Vagina (tissue), 2 donors: Measurements from ENCODE around the gene CDK15. TPM values are rescaled to one million over a fixed set of nuclear protein-coding genes. Genes with fewer than 3 reads are reported as not detected.

ENCODE experiments used
- DNase-seq, 2 donors: peaks; one replicate each; pipeline ENCODE4 v3.0.0-alpha.2; 2017; ENCODE audit errors: extremely low spot score in 2 of 2
- H3K27ac ChIP-seq: fragments of 200-600 bp; sonication (generic); one replicate; pipeline ENCODE4 v1.5.1; 2019
- H3K27me3 ChIP-seq: fragments of 200-600 bp; sonication (generic); one replicate; pipeline ENCODE4 v1.5.1; 2019
- H3K36me3 ChIP-seq, 2 donors: fragments of 200-600 bp; sonication (generic); one replicate each; pipeline ENCODE4 v1.5.1; 2017 to 2019
- H3K4me1 ChIP-seq: fragments of 200-600 bp; sonication (generic); one replicate; pipeline ENCODE4 v1.5.1; 2019
- H3K4me3 ChIP-seq, 2 donors: fragments of 200-600 bp; sonication (generic); 1 replicate in 1 of 2; 2 replicates in 1 of 2; pipeline ENCODE4 v1.5.1; 2016 to 2019
- H3K9me3 ChIP-seq: fragments of 200-600 bp; sonication (generic); one replicate; pipeline ENCODE4 v1.5.1; 2019
- CTCF ChIP-seq, 3 experiments: fragments of 450-650 bp in 2 of 3; fragments of 200-600 bp in 1 of 3; sonication (generic) in 1 of 3; IDR thresholded peaks; one replicate each; pipeline ENCODE4 v1.5.1; 2017 to 2019; ENCODE audit warnings: antibody characterized with exemption in 3 of 3, mild to moderate bottlenecking in 2 of 3, moderate library complexity in 2 of 3
- POLR2A ChIP-seq, 2 donors: fragments of 450-650 bp; IDR thresholded peaks; one replicate each; pipeline ENCODE4 v1.6.1; 2017; ENCODE audit warnings: antibody characterized with exemption in 2 of 2, mild to moderate bottlenecking in 2 of 2, moderate library complexity in 2 of 2
- POLR2AphosphoS5 ChIP-seq, 2 donors: sonication (generic); formaldehyde crosslinking; IDR thresholded peaks; one replicate each; pipeline ENCODE4 v1.9.0; 2017; ENCODE audit warnings: antibody characterized with exemption in 2 of 2, mild to moderate bottlenecking in 2 of 2, low read depth in 1 of 2; ENCODE audit not compliant: insufficient read depth in 1 of 2
- intact Hi-C: fragments of 100-400 bp; cut with DNase I; formaldehyde crosslinking; loops from one replicate; pipeline ENCODE4 v1.15.1; 2023
- total RNA-seq: library from RNA; depleted of rRNA; stranded (reverse); fragments of >200 nt; gene quantifications from one replicate; pipeline ENCODE4 v1.2.3, GENCODE V29; 2016

CDK15 gene
- total RNA-seq, 1 donor from 2014 or later, result not detected

- Histone ChIP-seq H3K27me3 (no peaks in the 10 kb centered on the region), H3K4me1 (no peaks in the 10 kb centered on the region), H3K4me3 (no peak overlapping the region), H3K36me3 (no peaks in the 10 kb centered on the region), H3K27ac (no peak overlapping the region), H3K9me3 (no peaks in the 10 kb centered on the region)
- TF ChIP-seq POLR2A (IDR thresholded peaks at IDR 0.05) (no peak), CTCF (IDR thresholded peaks at IDR 0.05) (no peak), POLR2AphosphoS5 (IDR thresholded peaks at IDR 0.05; ENCODE audit: insufficient read depth in 1 of 2, low read depth in 1 of 2) (no peak)
- no peak for DNase-seq
- intact Hi-C loops, result no loop called here
Measured at GRCh38 chr2:201918616-201919307, 112.4 kb downstream of the CDK15 start.

- no peaks in the 10 kb centered on the region for H3K36me3 ChIP-seq
- intact Hi-C loops, result no loop called here
- DNase-seq, result no peak
- H3K4me3 ChIP-seq, result no peak overlapping the region
- H3K27me3 ChIP-seq, result no peaks in the 10 kb centered on the region
- H3K9me3 ChIP-seq, result no peaks in the 10 kb centered on the region
- H3K27ac ChIP-seq, result no peak overlapping the region
- no peak for TF ChIP-seq POLR2AphosphoS5 (IDR thresholded peaks at IDR 0.05; ENCODE audit: insufficient read depth in 1 of 2, low read depth in 1 of 2)
- H3K4me1 ChIP-seq, result no peaks in the 10 kb centered on the region
Measured at GRCh38 chr2:201919308-201919634, 112.9 kb downstream of the CDK15 start.

GRCh38 chr2:201923436-201924328, 117.3 kb downstream of the CDK15 start:
- TF ChIP-seq POLR2A (IDR thresholded peaks at IDR 0.05) (no peak), CTCF (IDR thresholded peaks at IDR 0.05) (no peak), POLR2AphosphoS5 (IDR thresholded peaks at IDR 0.05; ENCODE audit: insufficient read depth in 1 of 2, low read depth in 1 of 2) (no peak)
- no peaks in the 10 kb centered on the region for H3K36me3 ChIP-seq
- no peaks in the 10 kb centered on the region for H3K4me1 ChIP-seq
- no peak overlapping the region for H3K27ac ChIP-seq
- H3K4me3 ChIP-seq, result no peak overlapping the region
- H3K9me3 ChIP-seq, result no peaks in the 10 kb centered on the region
- DNase-seq, result no peak
- intact Hi-C loops, result no loop called here
- H3K27me3 ChIP-seq, result no peaks in the 10 kb centered on the region

- no peaks in the 10 kb centered on the region for H3K9me3 ChIP-seq
- H3K36me3 ChIP-seq, result no peaks in the 10 kb centered on the region
- H3K27ac ChIP-seq, result no peak overlapping the region
- TF ChIP-seq POLR2A (IDR thresholded peaks at IDR 0.05), result no peak
- no peak for TF ChIP-seq CTCF (IDR thresholded peaks at IDR 0.05)
- no peak for TF ChIP-seq POLR2AphosphoS5 (IDR thresholded peaks at IDR 0.05; ENCODE audit: insufficient read depth in 1 of 2, low read depth in 1 of 2)
- intact Hi-C loops, result no loop called here
- no peak for DNase-seq
- no peak overlapping the region for H3K4me3 ChIP-seq
- no peaks in the 10 kb centered on the region for H3K27me3 ChIP-seq
- H3K4me1 ChIP-seq, result no peaks in the 10 kb centered on the region
Measured at GRCh38 chr2:201924453-201924852, 118.1 kb downstream of the CDK15 start.

- no peak for DNase-seq
- no peak overlapping the region for H3K27ac ChIP-seq
- no peaks in the 10 kb centered on the region for H3K27me3 ChIP-seq
- no peaks in the 10 kb centered on the region for H3K9me3 ChIP-seq
- H3K36me3 ChIP-seq, result no peaks in the 10 kb centered on the region
- TF ChIP-seq POLR2A (IDR thresholded peaks at IDR 0.05) (no peak), CTCF (IDR thresholded peaks at IDR 0.05) (no peak), POLR2AphosphoS5 (IDR thresholded peaks at IDR 0.05; ENCODE audit: insufficient read depth in 1 of 2, low read depth in 1 of 2) (no peak)
- no peaks in the 10 kb centered on the region for H3K4me1 ChIP-seq
- no peak overlapping the region for H3K4me3 ChIP-seq
- intact Hi-C loops, result no loop called here
Measured at GRCh38 chr2:201925056-201925455, 118.7 kb downstream of the CDK15 start.
